ENCODE measurements around the gene TBC1D9.

TBC1D9 gene

DNA sequence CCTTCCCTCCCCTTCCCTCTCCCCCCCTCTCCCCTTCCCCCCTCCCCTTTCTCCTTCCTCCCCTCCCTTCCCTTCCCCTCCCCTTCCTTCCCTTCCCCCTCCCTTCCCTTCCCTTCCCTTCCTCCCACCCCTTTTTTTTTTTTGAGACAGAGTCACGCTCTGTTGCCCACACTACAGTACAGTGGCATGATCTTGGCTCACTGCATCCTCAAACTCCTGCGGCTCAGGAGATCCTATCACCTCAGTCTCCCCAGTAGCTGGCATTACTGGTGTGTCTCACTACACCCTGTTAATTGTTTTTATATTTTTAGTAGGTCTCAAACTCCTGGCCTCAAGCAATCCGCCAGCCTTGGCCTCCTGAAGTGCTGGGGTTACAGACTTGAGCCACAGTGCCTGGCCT, 66.6 kb downstream of the TBC1D9 start:
- no peak overlapping the region for H3K9ac ChIP-seq (ENCODE audit: low read length)
- DNase-seq: no peak
- H3K9me3 ChIP-seq (replicated peaks; ENCODE audit: insufficient read depth, low read length): no peaks in the 10 kb centered on the region
- no peak overlapping the region for H3K4me3 ChIP-seq (ENCODE audit: low read length)
- H3K27ac ChIP-seq (ENCODE audit: low read length): no peak overlapping the region
- H3K36me3 ChIP-seq (replicated peaks; ENCODE audit: insufficient read depth, low read length): no peaks in the 10 kb centered on the region; the same call in 1 of the 2 replicates
- no peaks in the 10 kb centered on the region for H3K4me1 ChIP-seq (ENCODE audit: low read length)
- H3K4me2 ChIP-seq (ENCODE audit: low read depth, low read length): no peak overlapping the region
- H4K20me1 ChIP-seq (ENCODE audit: insufficient read depth, low read length): no peaks in the 10 kb centered on the region
- H3F3A ChIP-seq (ENCODE audit: insufficient read depth, low read length): no peaks in the 10 kb centered on the region
- TF ChIP-seq, protein P1, sequence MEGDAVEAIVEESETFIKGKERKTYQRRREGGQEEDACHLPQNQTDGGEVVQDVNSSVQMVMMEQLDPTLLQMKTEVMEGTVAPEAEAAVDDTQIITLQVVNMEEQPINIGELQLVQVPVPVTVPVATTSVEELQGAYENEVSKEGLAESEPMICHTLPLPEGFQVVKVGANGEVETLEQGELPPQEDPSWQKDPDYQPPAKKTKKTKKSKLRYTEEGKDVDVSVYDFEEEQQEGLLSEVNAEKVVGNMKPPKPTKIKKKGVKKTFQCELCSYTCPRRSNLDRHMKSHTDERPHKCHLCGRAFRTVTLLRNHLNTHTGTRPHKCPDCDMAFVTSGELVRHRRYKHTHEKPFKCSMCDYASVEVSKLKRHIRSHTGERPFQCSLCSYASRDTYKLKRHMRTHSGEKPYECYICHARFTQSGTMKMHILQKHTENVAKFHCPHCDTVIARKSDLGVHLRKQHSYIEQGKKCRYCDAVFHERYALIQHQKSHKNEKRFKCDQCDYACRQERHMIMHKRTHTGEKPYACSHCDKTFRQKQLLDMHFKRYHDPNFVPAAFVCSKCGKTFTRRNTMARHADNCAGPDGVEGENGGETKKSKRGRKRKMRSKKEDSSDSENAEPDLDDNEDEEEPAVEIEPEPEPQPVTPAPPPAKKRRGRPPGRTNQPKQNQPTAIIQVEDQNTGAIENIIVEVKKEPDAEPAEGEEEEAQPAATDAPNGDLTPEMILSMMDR (IDR thresholded peaks at IDR 0.05; ENCODE audit: low read length): no peak
- TF ChIP-seq EZH2 (optimal IDR thresholded peaks at IDR 0.05; ENCODE audit: low read depth, low read length) (no peak), EZH2phosphoT487 (IDR thresholded peaks at IDR 0.05; ENCODE audit: low read length) (no peak)
- H2AFZ ChIP-seq (ENCODE audit: low read length): no peak overlapping the region
- no peaks in the 10 kb centered on the region for H3K27me3 ChIP-seq (replicated peaks; ENCODE audit: insufficient read depth, low read length)
- no peaks in the 10 kb centered on the region for H3K79me2 ChIP-seq (ENCODE audit: low read length)
- H3K9me2 ChIP-seq (replicated peaks; ENCODE audit: insufficient read depth, low read length): no peaks in the 10 kb centered on the region

DNA sequence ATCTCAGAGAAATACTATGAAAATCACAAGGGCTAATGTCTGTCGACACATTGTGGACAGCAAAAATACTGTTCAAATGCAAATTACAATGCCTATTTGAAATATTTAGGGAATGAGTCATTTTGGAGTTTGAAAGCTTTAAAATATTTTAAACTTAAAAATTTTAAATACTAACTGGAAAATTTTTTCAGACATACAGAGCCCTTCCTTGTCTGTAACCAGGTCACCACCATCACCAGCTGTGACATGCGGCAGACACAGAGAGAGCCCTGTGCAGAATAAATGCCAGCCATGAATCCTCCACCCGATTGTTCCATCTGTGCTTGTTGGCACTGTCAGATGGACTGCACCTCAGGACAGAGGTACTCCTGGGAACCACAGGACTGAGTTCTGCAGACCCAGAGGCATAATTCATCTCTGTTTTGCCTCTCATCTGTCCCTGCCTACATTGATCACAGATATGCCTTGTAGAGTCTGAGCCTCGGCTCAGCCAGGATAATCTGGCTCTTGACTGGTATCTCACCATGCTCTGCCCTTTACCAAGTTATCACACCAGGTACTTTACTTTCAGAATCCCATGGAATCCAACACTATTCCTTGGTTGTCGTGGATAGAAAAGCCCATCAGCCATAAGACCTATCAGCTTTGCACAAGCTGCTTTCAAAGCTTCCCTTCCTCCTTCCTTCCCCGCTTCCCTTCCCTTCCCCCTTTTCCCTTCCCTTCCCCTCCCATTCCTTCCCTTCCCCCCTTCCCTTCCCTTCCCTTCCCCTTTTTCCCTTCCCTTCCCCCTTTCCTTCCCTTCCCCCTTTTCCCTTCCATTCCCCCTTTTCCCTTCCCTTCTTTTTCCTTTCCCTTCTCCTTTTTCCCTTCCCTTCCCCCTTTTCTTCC, 67.2 kb downstream of the TBC1D9 start:
- DNase-seq: no peak
- Histone ChIP-seq H3K79me2 (ENCODE audit: low read length) (no peaks in the 10 kb centered on the region), H2AFZ (ENCODE audit: low read length) (no peak overlapping the region), H3K4me2 (ENCODE audit: low read depth, low read length) (no peak overlapping the region), H3K9me3 (replicated peaks; ENCODE audit: insufficient read depth, low read length) (no peaks in the 10 kb centered on the region), H3F3A (ENCODE audit: insufficient read depth, low read length) (no peaks in the 10 kb centered on the region), H3K4me1 (ENCODE audit: low read length) (no peaks in the 10 kb centered on the region), H3K27me3 (replicated peaks; ENCODE audit: insufficient read depth, low read length) (no peaks in the 10 kb centered on the region), H3K9me2 (replicated peaks; ENCODE audit: insufficient read depth, low read length) (no peaks in the 10 kb centered on the region), H3K36me3 (replicated peaks; ENCODE audit: insufficient read depth, low read length) (no peaks in the 10 kb centered on the region; the same call in 1 of the 2 replicates), H3K9ac (ENCODE audit: low read length) (no peak overlapping the region), H4K20me1 (ENCODE audit: insufficient read depth, low read length) (no peaks in the 10 kb centered on the region), H3K27ac (ENCODE audit: low read length) (no peak overlapping the region), H3K4me3 (ENCODE audit: low read length) (no peak overlapping the region)
- TF ChIP-seq, protein P1 (IDR thresholded peaks at IDR 0.05; ENCODE audit: low read length): no peak
- TF ChIP-seq EZH2 (optimal IDR thresholded peaks at IDR 0.05; ENCODE audit: low read depth, low read length) (no peak), EZH2phosphoT487 (IDR thresholded peaks at IDR 0.05; ENCODE audit: low read length) (no peak)

DNA sequence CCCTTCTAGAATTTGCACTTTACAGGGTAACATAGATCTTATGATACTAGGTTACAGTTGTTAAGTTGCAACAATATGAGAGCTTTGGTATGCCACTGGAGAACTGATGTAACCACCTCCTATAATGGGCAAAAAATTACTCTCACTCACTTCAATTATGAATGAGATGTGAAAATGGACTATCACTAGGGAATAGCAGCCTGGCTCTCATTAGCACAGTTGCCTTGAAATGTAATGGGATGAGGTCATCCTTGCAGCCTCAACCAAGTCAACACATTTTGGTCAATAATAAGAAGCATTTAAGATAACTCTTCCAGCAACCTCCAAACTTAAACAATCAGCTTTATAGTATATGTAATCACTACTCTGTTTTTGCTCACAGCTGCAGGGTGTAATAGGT, 69.4 kb downstream of the TBC1D9 start:
- H3K4me2 ChIP-seq (ENCODE audit: low read depth, low read length): no peak overlapping the region
- H3K4me3 ChIP-seq (ENCODE audit: low read length): no peak overlapping the region
- H4K20me1 ChIP-seq (ENCODE audit: insufficient read depth, low read length): no peaks in the 10 kb centered on the region
- H3K27ac ChIP-seq (ENCODE audit: low read length): no peak overlapping the region
- no peaks in the 10 kb centered on the region for H3F3A ChIP-seq (ENCODE audit: insufficient read depth, low read length)
- no peak for TF ChIP-seq EZH2 (optimal IDR thresholded peaks at IDR 0.05; ENCODE audit: low read depth, low read length)
- no peak for DNase-seq
- no peak overlapping the region for H3K9ac ChIP-seq (ENCODE audit: low read length)
- H3K4me1 ChIP-seq (ENCODE audit: low read length): no peaks in the 10 kb centered on the region
- no peak overlapping the region for H2AFZ ChIP-seq (ENCODE audit: low read length)
- no peaks in the 10 kb centered on the region; the same call in 1 of the 2 replicates for H3K36me3 ChIP-seq (replicated peaks; ENCODE audit: insufficient read depth, low read length)
- no peaks in the 10 kb centered on the region for H3K9me3 ChIP-seq (replicated peaks; ENCODE audit: insufficient read depth, low read length)
- H3K9me2 ChIP-seq (replicated peaks; ENCODE audit: insufficient read depth, low read length): no peaks in the 10 kb centered on the region
- H3K79me2 ChIP-seq (ENCODE audit: low read length): no peaks in the 10 kb centered on the region
- no peaks in the 10 kb centered on the region for H3K27me3 ChIP-seq (replicated peaks; ENCODE audit: insufficient read depth, low read length)

DNA sequence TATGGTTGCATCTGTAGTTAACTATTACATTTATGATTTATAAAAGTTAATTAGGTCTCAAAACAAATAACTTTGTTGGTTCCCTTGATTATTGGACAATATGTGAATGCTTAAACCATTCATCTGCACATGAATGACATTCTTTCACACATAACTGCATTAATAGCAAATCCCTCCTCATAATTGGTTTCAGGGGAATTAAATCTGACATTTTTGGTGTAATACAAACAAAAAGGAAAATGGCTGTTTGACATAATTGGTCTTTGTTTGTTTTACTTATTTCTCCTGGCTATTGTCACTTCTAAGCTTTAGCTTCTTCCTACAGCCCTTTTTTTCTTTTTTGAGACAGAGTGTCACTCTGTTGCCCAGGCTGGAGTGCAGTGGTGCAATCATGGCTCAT, 71.9 kb downstream of the TBC1D9 start:
- Histone ChIP-seq H3K27me3 (replicated peaks; ENCODE audit: insufficient read depth, low read length) (no peaks in the 10 kb centered on the region), H3K27ac (ENCODE audit: low read length) (no peak overlapping the region), H3K9me2 (replicated peaks; ENCODE audit: insufficient read depth, low read length) (no peaks in the 10 kb centered on the region), H3F3A (ENCODE audit: insufficient read depth, low read length) (no peaks in the 10 kb centered on the region), H3K9ac (ENCODE audit: low read length) (no peak overlapping the region), H4K20me1 (ENCODE audit: insufficient read depth, low read length) (no peaks in the 10 kb centered on the region), H2AFZ (ENCODE audit: low read length) (no peak overlapping the region), H3K4me1 (ENCODE audit: low read length) (no peaks in the 10 kb centered on the region), H3K9me3 (replicated peaks; ENCODE audit: insufficient read depth, low read length) (no peaks in the 10 kb centered on the region), H3K36me3 (replicated peaks; ENCODE audit: insufficient read depth, low read length) (no peaks in the 10 kb centered on the region; the same call in 1 of the 2 replicates), H3K4me3 (ENCODE audit: low read length) (no peak overlapping the region), H3K4me2 (ENCODE audit: low read depth, low read length) (no peak overlapping the region), H3K79me2 (ENCODE audit: low read length) (no peaks in the 10 kb centered on the region)
- TF ChIP-seq, protein P1 (IDR thresholded peaks at IDR 0.05; ENCODE audit: low read length): no peak
- no peak for TF ChIP-seq EZH2phosphoT487 (IDR thresholded peaks at IDR 0.05; ENCODE audit: low read length)
- no peak for TF ChIP-seq EZH2 (optimal IDR thresholded peaks at IDR 0.05; ENCODE audit: low read depth, low read length)
- no peak for DNase-seq

Measured in MM.1S (cell line).